DND-41 (cell line): ENCODE results near the gene ARPP21.

Experiments used
- CTCF ChIP-seq: IDR thresholded peaks from 2 replicates; pipeline ENCODE4 v1.5.1; 2012; ENCODE audit warnings: borderline replicate concordance, low read length, moderate library complexity, mild to moderate bottlenecking; ENCODE audit not compliant: poor library complexity, severe bottlenecking; ENCODE audit errors: extremely low read depth
- EZH2 ChIP-seq: IDR thresholded peaks from 3 replicates; pipeline ENCODE4 v1.6.1; 2012; ENCODE audit warnings: borderline replicate concordance, low read depth, mild to moderate bottlenecking, moderate library complexity, low read length, inconsistent platforms; ENCODE audit not compliant: severe bottlenecking

- TF ChIP-seq CTCF, result no peak
- no peak for TF ChIP-seq EZH2
These were observed 94.5 kb downstream of the ARPP21 start for GRCh38 chr3:35733864-35734263.
